HFFc6 (cell line): ENCODE results near the gene NEK2. TPM values are rescaled to one million over a fixed set of nuclear protein-coding genes. Genes with fewer than 3 reads are reported as not detected.
"Not testable (repeated sequence)": the region's sequence is repeated elsewhere in the genome, so short reads cannot be mapped to it uniquely, and the experiment has no call there.

ENCODE experiments used
- DNase-seq: peaks from one replicate; pipeline ENCODE4 v3.0.0-alpha.2; 2018
- H3K27ac Mint-ChIP-seq: 2 replicates; pipeline ENCODE4 v1.8.0; 2020; ENCODE audit warnings: mild to moderate bottlenecking, mixed read lengths
- H3K27me3 Mint-ChIP-seq: 2 replicates; pipeline ENCODE4 v1.8.0; 2021; ENCODE audit warnings: mild to moderate bottlenecking, moderate library complexity, mixed read lengths; ENCODE audit not compliant: insufficient read depth
- H3K36me3 Mint-ChIP-seq: 2 replicates; pipeline ENCODE4 v1.8.0; 2021; ENCODE audit warnings: low read depth, mixed read lengths
- H3K4me1 Mint-ChIP-seq: 2 replicates; pipeline ENCODE4 v1.8.0; 2020; ENCODE audit warnings: low read depth, mixed read lengths
- H3K4me3 Mint-ChIP-seq: 2 replicates; pipeline ENCODE4 v1.8.0; 2020; ENCODE audit warnings: mild to moderate bottlenecking, moderate library complexity, mixed read lengths
- H3K9me3 Mint-ChIP-seq: 2 replicates; pipeline ENCODE4 v1.8.0; 2020; ENCODE audit warnings: mild to moderate bottlenecking, mixed read lengths
- CTCF ChIP-seq: fragments of 200-600 bp; sonication (generic); IDR thresholded peaks from 2 replicates; pipeline ENCODE4 v1.5.0; 2021; ENCODE audit warnings: antibody characterized with exemption, mild to moderate bottlenecking
- total RNA-seq, 6 experiments: library from RNA; stranded (reverse); fragmentation: NEBNext Ultra II Directional; extraction: Animal tissue kit (Norgen Biotek cat#: 25700); gene quantifications; 2 replicates in 1 of 6; 3 replicates in 5 of 6; pipeline ENCODE4 v1.2.3, GENCODE V29; 2021

NEK2 gene
- total RNA-seq, 6 experiments from 2014 or later = 10.2 to 28.6 (median 26.8) TPM

GRCh38 chr1:211648336-211648735, 27.1 kb downstream of the NEK2 start:
- peaks cover 23% of the 10 kb centered on the region for H3K4me1 Mint-ChIP-seq
- no peaks in the 10 kb centered on the region for H3K9me3 Mint-ChIP-seq
- peaks cover 2% of the 10 kb centered on the region for H3K27me3 Mint-ChIP-seq
- no peak overlapping the region for H3K27ac Mint-ChIP-seq
- no peak for DNase-seq
- H3K36me3 Mint-ChIP-seq = no peaks in the 10 kb centered on the region
- no peak overlapping the region for H3K4me3 Mint-ChIP-seq
- no peak for TF ChIP-seq CTCF

GRCh38 chr1:211647711-211648121, 27.7 kb downstream of the NEK2 start:
- TF ChIP-seq CTCF = no peak
- Mint-ChIP-seq H3K27me3 (peaks cover 4% of the 10 kb centered on the region; the same call in 1 of the 2 replicates), H3K36me3 (no peaks in the 10 kb centered on the region), H3K4me1 (peaks cover 21% of the 10 kb centered on the region), H3K4me3 (no peak overlapping the region), H3K27ac (no peak overlapping the region), H3K9me3 (no peaks in the 10 kb centered on the region)
- DNase-seq = no peak

GRCh38 chr1:211646566-211646965, 28.9 kb downstream of the NEK2 start:
- Mint-ChIP-seq H3K27me3 (peaks cover 4% of the 10 kb centered on the region; the same call in 1 of the 2 replicates), H3K4me3 (no peak overlapping the region), H3K9me3 (no peaks in the 10 kb centered on the region), H3K36me3 (no peaks in the 10 kb centered on the region), H3K27ac (no peak overlapping the region), H3K4me1 (peaks cover 21% of the 10 kb centered on the region)
- no peak for DNase-seq
- no peak for TF ChIP-seq CTCF

GRCh38 chr1:211645601-211646000, 29.8 kb downstream of the NEK2 start:
- not testable (repeated sequence) for DNase-seq, H3K27ac Mint-ChIP-seq, H3K4me3 Mint-ChIP-seq, H3K27me3 Mint-ChIP-seq, H3K36me3 Mint-ChIP-seq, H3K9me3 Mint-ChIP-seq
- H3K4me1 Mint-ChIP-seq = peaks cover 18% of the 10 kb centered on the region

- H3K27ac Mint-ChIP-seq = no peak overlapping the region
- no peaks in the 10 kb centered on the region for H3K9me3 Mint-ChIP-seq
Measured at GRCh38 chr1:211644653-211645052, 30.8 kb downstream of the NEK2 start.

More at GRCh38 chr1:211644653-211645052, 30.8 kb downstream of the NEK2 start:
- Mint-ChIP-seq H3K4me1 (peaks cover 18% of the 10 kb centered on the region), H3K4me3 (no peak overlapping the region), H3K36me3 (no peaks in the 10 kb centered on the region), H3K27me3 (peaks cover 4% of the 10 kb centered on the region; the same call in 1 of the 2 replicates)
- DNase-seq = no peak
- no peak for TF ChIP-seq CTCF
